Dedifferentiated amniotic fluid mesenchymal stem cell (primary cell): ENCODE results near the gene IL1RAP.
"Not testable (repeated sequence)": the region's sequence is repeated elsewhere in the genome, so short reads cannot be mapped to it uniquely, and the experiment has no call there.

Experiments used
- DNase-seq: peaks from one replicate; pipeline ENCODE4 v3.0.0-alpha.2; 2016; ENCODE audit errors: extremely low spot score

Gene IL1RAP

GRCh38 chr3:190506271-190506670, 7.6 kb upstream of the IL1RAP start:
- DNase-seq: no peak

GRCh38 chr3:190512666-190513065, 1.2 kb upstream of the IL1RAP start:
- DNase-seq: no peak

GRCh38 chr3:190514413-190515153, 698 bp downstream of the IL1RAP start:
- DNase-seq: peak; percentile 37

GRCh38 chr3:190516416-190516815, 2.5 kb downstream of the IL1RAP start:
- DNase-seq: no peak

- DNase-seq: peak; percentile 35
Observed at GRCh38 chr3:190517687-190518086, 3.8 kb downstream of the IL1RAP start.

- not testable (repeated sequence) for DNase-seq
Observed at GRCh38 chr3:190518531-190518930, 4.6 kb downstream of the IL1RAP start.

- DNase-seq: no peak
Observed at GRCh38 chr3:190519886-190520285, 6.0 kb downstream of the IL1RAP start.

GRCh38 chr3:190521998-190522397, 8.1 kb downstream of the IL1RAP start:
- DNase-seq: no peak

GRCh38 chr3:190522621-190523222, 8.8 kb downstream of the IL1RAP start:
- DNase-seq: no peak

GRCh38 chr3:190524942-190525341, 11.1 kb downstream of the IL1RAP start:
- DNase-seq: no peak

- DNase-seq: no peak
Observed at GRCh38 chr3:190525634-190526033, 11.7 kb downstream of the IL1RAP start.

- DNase-seq: no peak
Observed at GRCh38 chr3:190526787-190527762, 13.2 kb downstream of the IL1RAP start.

GRCh38 chr3:190528706-190529105, 14.8 kb downstream of the IL1RAP start:
- no peak for DNase-seq

- DNase-seq: no peak
Observed at GRCh38 chr3:190531406-190531805, 17.5 kb downstream of the IL1RAP start.

- DNase-seq: no peak
Observed at GRCh38 chr3:190532731-190533203, 18.9 kb downstream of the IL1RAP start.

GRCh38 chr3:190533511-190534281, 19.8 kb downstream of the IL1RAP start:
- peak; percentile 87 for DNase-seq

- DNase-seq: no peak
Observed at GRCh38 chr3:190534386-190534785, 20.5 kb downstream of the IL1RAP start.

- DNase-seq: no peak
Observed at GRCh38 chr3:190534986-190535385, 21.1 kb downstream of the IL1RAP start.

GRCh38 chr3:190537146-190537545, 23.3 kb downstream of the IL1RAP start:
- DNase-seq: no peak

- no peak for DNase-seq
Observed at GRCh38 chr3:190538288-190538687, 24.4 kb downstream of the IL1RAP start.

GRCh38 chr3:190539526-190539925, 25.6 kb downstream of the IL1RAP start:
- DNase-seq: no peak
